IPS-20b (cell line): ENCODE measurements around the gene LRRC37A3.
"Not testable (repeated sequence)": the region's sequence is repeated elsewhere in the genome, so short reads cannot be mapped to it uniquely, and the experiment has no call there.

Experiments used
- H3K27ac ChIP-seq: one replicate; pipeline ENCODE4 v1.5.1; 2013; ENCODE audit warnings: low read length
- H3K27me3 ChIP-seq: 2 replicates; pipeline ENCODE4 v1.6.1; 2013; ENCODE audit warnings: mild to moderate bottlenecking, low read length, inconsistent platforms; ENCODE audit not compliant: insufficient read depth
- H3K36me3 ChIP-seq: 2 replicates; pipeline ENCODE4 v1.6.1; 2013; ENCODE audit warnings: low read depth, mild to moderate bottlenecking, inconsistent platforms, low read length, moderate library complexity; ENCODE audit not compliant: insufficient read depth
- H3K4me1 ChIP-seq: 2 replicates; pipeline ENCODE4 v1.6.1; 2013; ENCODE audit warnings: mild to moderate bottlenecking, control low read depth, inconsistent platforms, low read length, moderate library complexity; ENCODE audit not compliant: insufficient read depth
- H3K4me3 ChIP-seq: 2 replicates; pipeline ENCODE4 v1.5.1; 2013; ENCODE audit warnings: mild to moderate bottlenecking, low read length, inconsistent platforms
- H3K9ac ChIP-seq: 2 replicates; pipeline ENCODE4 v1.6.1; 2013; ENCODE audit warnings: low read depth, mild to moderate bottlenecking, inconsistent platforms, low read length, moderate library complexity
- H3K9me3 ChIP-seq: 2 replicates; pipeline ENCODE4 v1.6.1; 2013; ENCODE audit warnings: mild to moderate bottlenecking, low read depth, low read length, inconsistent platforms; ENCODE audit not compliant: insufficient read depth

LRRC37A3 gene

DNA sequence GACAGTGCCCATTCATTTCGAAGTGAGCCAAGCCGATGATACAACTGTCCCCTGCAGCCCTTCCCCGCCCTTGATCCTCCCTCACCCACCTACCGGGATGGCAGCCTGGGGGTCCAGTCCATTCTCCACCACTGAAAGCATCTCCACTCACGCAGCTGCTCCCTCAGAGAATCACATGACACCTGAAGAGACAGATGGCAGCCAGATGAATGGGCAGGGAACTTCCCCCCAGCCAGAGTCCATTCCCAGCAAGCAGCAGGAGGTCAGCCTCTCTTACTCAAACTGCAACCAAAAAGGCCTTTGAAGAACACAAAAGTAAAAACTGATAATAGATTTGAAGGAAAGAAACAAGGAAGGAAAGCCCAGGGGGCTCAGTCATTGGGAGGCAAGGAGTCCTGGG is 90.2 kb downstream of the LRRC37A3 start:
- H3K9me3 ChIP-seq, H3K9ac ChIP-seq, H3K4me3 ChIP-seq, H3K27me3 ChIP-seq, H3K27ac ChIP-seq, H3K4me1 ChIP-seq, H3K36me3 ChIP-seq: not testable (repeated sequence)

DNA sequence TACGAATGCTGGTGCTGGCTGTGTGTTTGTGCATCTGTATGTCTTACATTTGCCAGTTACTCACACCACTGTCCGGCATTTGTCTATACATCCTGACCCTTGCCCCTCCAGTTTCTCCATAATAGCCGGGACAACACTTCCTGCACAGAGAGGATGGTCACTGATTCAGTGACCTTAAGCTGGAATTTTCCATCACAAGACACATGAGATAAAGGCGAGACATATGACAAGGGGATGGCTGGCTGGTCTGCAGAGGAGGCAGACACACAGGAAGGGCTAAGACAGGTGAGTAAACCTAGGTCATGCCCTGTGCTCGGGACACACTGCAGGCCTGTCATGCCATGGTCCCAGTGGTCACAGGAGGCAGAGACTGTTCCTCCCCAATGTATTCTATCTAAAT is 100.4 kb downstream of the LRRC37A3 start:
- H3K9me3 ChIP-seq, H3K27me3 ChIP-seq, H3K4me1 ChIP-seq, H3K27ac ChIP-seq, H3K36me3 ChIP-seq, H3K4me3 ChIP-seq, H3K9ac ChIP-seq: not testable (repeated sequence)

DNA sequence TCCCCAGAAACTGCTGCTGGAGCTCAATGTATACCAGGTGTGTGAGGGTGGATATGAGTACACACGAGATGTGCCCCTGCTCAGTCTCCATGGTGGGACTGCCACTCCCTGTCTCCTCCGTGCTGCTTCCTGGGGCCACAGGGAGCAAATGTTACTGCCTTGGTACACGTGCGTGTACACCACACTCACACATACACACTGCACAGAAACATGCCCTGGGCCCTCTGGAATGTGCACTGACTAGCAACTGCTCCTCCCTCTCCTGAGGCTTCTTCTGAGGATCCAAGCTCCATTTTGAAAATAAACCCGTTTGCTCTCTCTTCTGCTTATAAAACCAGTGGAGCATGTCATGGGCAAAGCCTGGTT is 103.5 kb downstream of the LRRC37A3 start:
- H3K27me3 ChIP-seq, H3K4me3 ChIP-seq, H3K9ac ChIP-seq, H3K36me3 ChIP-seq, H3K27ac ChIP-seq, H3K9me3 ChIP-seq, H3K4me1 ChIP-seq: not testable (repeated sequence)

DNA sequence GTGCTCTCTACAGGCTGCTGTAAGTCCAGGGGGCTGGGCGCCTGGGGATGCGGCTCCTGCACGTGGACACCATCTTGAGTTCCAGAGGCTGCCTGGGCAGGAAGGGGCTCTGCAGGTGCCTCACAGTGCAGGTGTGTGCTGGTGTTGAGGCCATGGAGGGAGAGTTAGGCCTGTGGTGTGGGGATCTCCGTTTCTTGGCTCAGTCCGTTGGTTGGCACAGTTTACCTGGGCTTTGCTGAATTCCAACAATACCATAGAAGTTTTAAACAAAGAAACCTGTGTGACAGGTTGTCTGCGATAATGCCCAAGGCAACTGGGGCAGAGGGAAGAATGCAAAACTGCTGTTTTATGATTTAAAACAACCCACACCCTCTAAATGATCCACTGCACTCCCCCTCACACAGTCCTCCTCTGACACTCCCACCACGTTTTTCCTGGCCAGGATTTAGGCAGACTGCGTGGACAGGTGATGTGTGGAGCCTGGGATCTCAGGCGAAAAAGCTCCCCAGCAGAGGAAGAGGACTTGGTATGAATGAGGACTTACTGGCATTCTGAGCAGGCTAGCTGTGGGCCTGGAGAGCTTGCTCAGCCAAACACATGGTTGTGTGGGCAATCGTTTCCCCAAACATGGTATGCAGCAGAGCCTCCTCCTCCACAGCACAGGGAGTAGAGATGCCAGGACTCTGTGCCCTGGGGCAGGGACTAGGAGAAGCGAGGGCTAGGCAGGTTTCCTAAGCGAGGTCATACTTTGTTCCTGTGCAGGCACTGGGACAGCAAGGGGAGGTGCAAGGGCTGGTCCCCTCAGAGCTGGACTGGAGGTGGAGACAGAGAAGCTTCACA is 104.1 kb downstream of the LRRC37A3 start:
- H3K9ac ChIP-seq, H3K27me3 ChIP-seq, H3K27ac ChIP-seq, H3K4me1 ChIP-seq, H3K9me3 ChIP-seq, H3K36me3 ChIP-seq, H3K4me3 ChIP-seq: not testable (repeated sequence)

DNA sequence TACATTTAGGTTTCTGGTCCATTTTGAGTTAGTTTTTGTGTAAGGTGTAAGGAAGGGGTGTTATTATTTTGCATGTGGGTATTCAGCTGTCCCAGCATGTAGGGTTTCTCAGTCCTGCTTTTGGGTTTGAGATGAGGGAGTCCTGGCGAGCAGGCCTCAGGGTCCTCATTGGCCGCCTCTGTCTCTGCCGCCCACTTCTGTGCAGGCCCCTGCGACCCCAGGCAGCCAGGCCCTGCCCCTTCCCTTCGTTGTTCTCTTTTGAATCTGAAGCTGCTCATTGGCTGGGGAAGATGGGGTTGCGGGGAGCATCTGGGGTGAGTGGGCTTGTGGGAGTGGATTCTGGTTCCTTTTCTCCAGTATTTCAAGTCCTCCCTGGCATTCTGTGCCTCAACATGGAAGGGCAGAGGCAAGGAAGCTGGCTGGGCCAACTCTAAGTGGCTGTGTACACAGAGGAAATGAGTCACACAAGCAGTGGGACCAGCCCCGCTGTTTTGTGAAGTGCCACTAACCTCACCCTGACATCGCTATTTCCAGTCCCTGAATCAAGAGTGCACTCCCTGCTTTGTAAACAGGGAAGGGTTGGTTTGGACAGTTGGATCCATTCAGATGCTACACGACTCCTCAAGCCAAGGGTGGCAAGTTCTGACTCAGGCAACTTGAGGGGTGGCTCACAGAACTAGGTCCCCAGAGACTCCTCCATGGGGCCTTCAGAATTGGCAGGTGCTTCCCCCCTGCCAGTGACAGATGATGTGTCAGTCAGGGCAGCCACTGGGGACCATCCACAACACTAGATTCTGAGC is 110.9 kb downstream of the LRRC37A3 start:
- H3K27me3 ChIP-seq, H3K27ac ChIP-seq, H3K9me3 ChIP-seq, H3K4me3 ChIP-seq, H3K4me1 ChIP-seq, H3K9ac ChIP-seq, H3K36me3 ChIP-seq: not testable (repeated sequence)
